ENCODE measurements around the gene ASXL1. TPM values are rescaled to one million over a fixed set of nuclear protein-coding genes. Genes with fewer than 3 reads are reported as not detected.

The ASXL1 gene
- total RNA-seq, 1 donor from 2014 or later = 25.0 TPM

- TF ChIP-seq CTCF (IDR thresholded peaks at IDR 0.05; ENCODE audit: borderline replicate concordance) = no peak
- Histone ChIP-seq H3K4me1 (peaks cover 57% of the 10 kb centered on the region), H3K4me3 (peak overlapping the region; percentile 85), H3K27ac (replicated peaks) (peak overlapping the region; percentile 88), H3K27me3 (ENCODE audit: low read depth) (no peaks in the 10 kb centered on the region), H3K9me3 (replicated peaks) (no peaks in the 10 kb centered on the region), H3K36me3 (no peaks in the 10 kb centered on the region)
- intact Hi-C loops (cut with micrococcal nuclease) = loop anchor here (10.0 kb wide), 1 partner anchor 118 kb away; no protein-coding TSS in a partner anchor
- peak; percentile 63 for DNase-seq
Observed at GRCh38 chr20:32482442-32483261, 124.5 kb downstream of the ASXL1 start.

GRCh38 chr20:32483351-32484224 lies 125.5 kb downstream of the ASXL1 start:
- no peak for TF ChIP-seq CTCF (IDR thresholded peaks at IDR 0.05; ENCODE audit: borderline replicate concordance)
- intact Hi-C loops (cut with micrococcal nuclease) = loop anchor here (10.0 kb wide), 1 partner anchor 119 kb away; no protein-coding TSS in a partner anchor
- Histone ChIP-seq H3K9me3 (replicated peaks) (no peaks in the 10 kb centered on the region), H3K4me3 (peak overlapping the region; percentile 85), H3K27ac (replicated peaks) (peak overlapping the region; percentile 88), H3K4me1 (peaks cover 53% of the 10 kb centered on the region), H3K36me3 (no peaks in the 10 kb centered on the region), H3K27me3 (ENCODE audit: low read depth) (no peaks in the 10 kb centered on the region)
- DNase-seq = peak; percentile 60

GRCh38 chr20:32484225-32484957 lies 126.3 kb downstream of the ASXL1 start:
- Histone ChIP-seq H3K36me3 (no peaks in the 10 kb centered on the region), H3K27ac (replicated peaks) (peak overlapping the region; percentile 88), H3K27me3 (ENCODE audit: low read depth) (no peaks in the 10 kb centered on the region), H3K9me3 (replicated peaks) (no peaks in the 10 kb centered on the region), H3K4me1 (peaks cover 53% of the 10 kb centered on the region), H3K4me3 (peak overlapping the region; percentile 85)
- TF ChIP-seq CTCF (IDR thresholded peaks at IDR 0.05; ENCODE audit: borderline replicate concordance) = no peak
- intact Hi-C loops (cut with micrococcal nuclease) = loop anchor here (10.0 kb wide), 1 partner anchor 120 kb away; no protein-coding TSS in a partner anchor
- peak; percentile 36 for DNase-seq

- Histone ChIP-seq H3K4me3 (peak overlapping the region; percentile 85), H3K4me1 (peaks cover 49% of the 10 kb centered on the region), H3K27ac (replicated peaks) (peak overlapping the region; percentile 88), H3K27me3 (ENCODE audit: low read depth) (no peaks in the 10 kb centered on the region), H3K36me3 (no peaks in the 10 kb centered on the region), H3K9me3 (replicated peaks) (no peaks in the 10 kb centered on the region)
- intact Hi-C loops (cut with micrococcal nuclease) = loop anchor here (10.0 kb wide), 1 partner anchor 120 kb away; no protein-coding TSS in a partner anchor
- DNase-seq = peak; percentile 77
- TF ChIP-seq CTCF (IDR thresholded peaks at IDR 0.05; ENCODE audit: borderline replicate concordance) = peak; percentile 88
Observed at GRCh38 chr20:32484958-32485769, 127.0 kb downstream of the ASXL1 start.

Data from left ventricle myocardium inferior (tissue), 1 donor.